Measurements from ENCODE around the gene AGBL4.

DNA sequence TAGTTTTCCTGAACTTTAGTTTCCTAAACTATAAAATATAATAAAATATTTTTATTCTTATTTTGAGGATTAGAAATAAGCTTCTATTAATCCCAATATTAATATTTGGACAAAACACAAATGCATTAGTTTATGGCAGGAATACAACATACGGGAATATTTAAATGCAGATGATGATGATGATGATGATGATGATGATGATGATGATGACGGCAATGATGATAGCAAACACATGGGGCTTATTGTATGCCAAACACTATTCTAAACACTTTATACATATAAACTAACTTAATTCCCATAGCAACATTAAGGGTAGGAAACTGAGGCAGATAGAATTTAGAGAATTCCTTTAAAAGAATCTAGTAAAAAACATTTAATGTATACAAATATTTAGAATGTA lies 705.5 kb downstream of the AGBL4 start:
- TF ChIP-seq, protein P1, sequence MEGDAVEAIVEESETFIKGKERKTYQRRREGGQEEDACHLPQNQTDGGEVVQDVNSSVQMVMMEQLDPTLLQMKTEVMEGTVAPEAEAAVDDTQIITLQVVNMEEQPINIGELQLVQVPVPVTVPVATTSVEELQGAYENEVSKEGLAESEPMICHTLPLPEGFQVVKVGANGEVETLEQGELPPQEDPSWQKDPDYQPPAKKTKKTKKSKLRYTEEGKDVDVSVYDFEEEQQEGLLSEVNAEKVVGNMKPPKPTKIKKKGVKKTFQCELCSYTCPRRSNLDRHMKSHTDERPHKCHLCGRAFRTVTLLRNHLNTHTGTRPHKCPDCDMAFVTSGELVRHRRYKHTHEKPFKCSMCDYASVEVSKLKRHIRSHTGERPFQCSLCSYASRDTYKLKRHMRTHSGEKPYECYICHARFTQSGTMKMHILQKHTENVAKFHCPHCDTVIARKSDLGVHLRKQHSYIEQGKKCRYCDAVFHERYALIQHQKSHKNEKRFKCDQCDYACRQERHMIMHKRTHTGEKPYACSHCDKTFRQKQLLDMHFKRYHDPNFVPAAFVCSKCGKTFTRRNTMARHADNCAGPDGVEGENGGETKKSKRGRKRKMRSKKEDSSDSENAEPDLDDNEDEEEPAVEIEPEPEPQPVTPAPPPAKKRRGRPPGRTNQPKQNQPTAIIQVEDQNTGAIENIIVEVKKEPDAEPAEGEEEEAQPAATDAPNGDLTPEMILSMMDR (tag by site-specific recombination; IDR thresholded peaks at IDR 0.05): no peak
- no peak for TF ChIP-seq ZNF600 (tag by site-specific recombination; IDR thresholded peaks at IDR 0.05)

Measured in HEK293 (cell line).